OCI-LY7 (cell line): Measurements from ENCODE around the gene ABO. TPM values are rescaled to one million over a fixed set of nuclear protein-coding genes. Genes with fewer than 3 reads are reported as not detected.

Experiments
- BruUV-seq: library from RNA; stranded (reverse); fragments of 400-500 nt; replicated peaks from 2 replicates; lab custom pipeline; 2021; lab: Mats Ljungman, UMichigan
- CTCF ChIA-PET: fragments of 300-600 bp; sonication (Branson Sonifier 250); formaldehyde crosslinking; loops from one replicate; lab custom pipeline; 2022; ENCODE audit warnings: antibody characterized with exemption; ENCODE audit not compliant: unreplicated experiment; lab: Charles Lee
- POLR2A ChIA-PET: fragments of 300-600 bp; sonication (Branson Sonifier 250); formaldehyde crosslinking; loops from one replicate; lab custom pipeline; 2022; ENCODE audit warnings: antibody characterized with exemption; lab: Charles Lee
- DNase-seq: peaks from one replicate; pipeline ENCODE4 v3.0.0-alpha.2; 2015; ENCODE audit warnings: low spot score
- H2AFZ ChIP-seq: fragments of 200-600 bp; sonication (generic), shearing (Covaris generic); 2 replicates; pipeline ENCODE4 v1.6.1; 2014; ENCODE audit warnings: mild to moderate bottlenecking, antibody characterized with exemption, low read length, moderate library complexity
- H3K27ac ChIP-seq: fragments of 200-600 bp; sonication (generic); 2 replicates; pipeline ENCODE4 v1.5.1; 2014; ENCODE audit warnings: mixed run types, low read depth, mild to moderate bottlenecking, moderate library complexity, low read length, inconsistent platforms; ENCODE audit not compliant: poor library complexity, severe bottlenecking
- H3K36me3 ChIP-seq: fragments of 200-600 bp; sonication (generic); 2 replicates; pipeline ENCODE4 v1.6.1; 2014; ENCODE audit warnings: mild to moderate bottlenecking, antibody characterized with exemption, low read length, moderate library complexity, mixed read lengths; ENCODE audit not compliant: insufficient read depth
- H3K4me1 ChIP-seq: fragments of 200-600 bp; sonication (generic); 2 replicates; pipeline ENCODE4 v1.5.1; 2014; ENCODE audit warnings: mild to moderate bottlenecking, low read length; ENCODE audit not compliant: insufficient read depth, poor library complexity, severe bottlenecking
- H3K4me2 ChIP-seq: fragments of 200-600 bp; sonication (generic); 2 replicates; pipeline ENCODE4 v1.6.1; 2014; ENCODE audit warnings: mild to moderate bottlenecking, low read length
- H3K4me3 ChIP-seq: fragments of 200-600 bp; sonication (generic); 2 replicates; pipeline ENCODE4 v1.5.1; 2014; ENCODE audit warnings: mild to moderate bottlenecking, low read depth, low read length; ENCODE audit not compliant: poor library complexity, severe bottlenecking
- H3K79me2 ChIP-seq: fragments of 200-600 bp; sonication (generic); 2 replicates; pipeline ENCODE4 v1.6.1; 2016; ENCODE audit warnings: low read depth, mild to moderate bottlenecking, low read length, moderate library complexity, mixed read lengths; ENCODE audit not compliant: insufficient read depth
- H3K9me2 ChIP-seq: fragments of 200-600 bp; sonication (generic); 2 replicates; pipeline ENCODE4 v1.6.1; 2016; ENCODE audit warnings: mild to moderate bottlenecking, low read length, mixed read lengths; ENCODE audit not compliant: insufficient read depth
- H3K9me3 ChIP-seq: fragments of 200-600 bp; sonication (generic); 2 replicates; pipeline ENCODE4 v1.6.1; 2014; ENCODE audit warnings: mild to moderate bottlenecking, mixed run types, low read length, mixed read lengths
- H4K20me1 ChIP-seq: fragments of 200-600 bp; sonication (generic); 2 replicates; pipeline ENCODE4 v1.6.1; 2014; ENCODE audit warnings: mild to moderate bottlenecking, antibody characterized with exemption, low read length, moderate library complexity, mixed read lengths; ENCODE audit not compliant: insufficient read depth
- CTCF ChIP-seq: fragments of 200-600 bp; sonication (generic); conservative IDR thresholded peaks from 2 replicates; pipeline ENCODE4 v1.5.1; 2014; ENCODE audit warnings: mild to moderate bottlenecking, antibody characterized with exemption, low read length, moderate library complexity, mixed read lengths
- EZH2phosphoT487 ChIP-seq: fragments of 200-600 bp; sonication (generic); IDR thresholded peaks from 2 replicates; pipeline ENCODE4 v1.6.1; 2018; ENCODE audit warnings: low read depth, borderline replicate concordance, mild to moderate bottlenecking, mixed run types, antibody characterized with exemption, low read length, moderate library complexity, mixed read lengths
- intact Hi-C: fragments of 100-400 bp; cut with micrococcal nuclease; formaldehyde crosslinking; loops from one replicate; pipeline ENCODE4 v1.10.0; 2022; ENCODE audit not compliant: unreplicated experiment
- total RNA-seq, 2 experiments: library from RNA; depleted of rRNA in 1 of 2; stranded (reverse); fragments of >200 nt in 1 of 2; shearing (Covaris generic) in 1 of 2; gene quantifications; 2 replicates each; pipeline ENCODE4 v1.2.3, GENCODE V29; 2014 to 2022

The ABO gene
- total RNA-seq, 2 experiments from 2014 or later = not detected

DNA sequence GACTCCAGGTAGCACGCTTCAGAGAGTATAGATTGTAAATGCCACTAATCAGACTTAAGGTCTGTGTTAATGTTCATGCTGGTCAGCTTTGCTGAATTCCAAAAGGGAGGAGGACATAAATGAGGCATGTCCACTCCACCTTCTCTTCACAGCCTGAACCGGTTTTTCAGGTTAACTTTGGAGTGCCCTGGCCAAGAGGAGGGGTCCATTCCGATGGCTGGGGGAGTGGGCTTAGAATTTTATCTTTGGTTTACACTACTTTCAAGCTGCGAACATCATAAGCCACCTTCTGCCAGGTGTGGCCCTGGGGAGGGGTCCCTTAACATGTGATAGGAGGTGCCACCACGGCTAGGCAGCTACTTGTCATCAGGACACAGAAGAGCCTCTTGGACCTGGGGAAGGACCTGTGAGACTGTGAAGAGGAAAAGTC is 24.2 kb downstream of the ABO start:
- no TSS peak for BruUV-seq
- CTCF ChIA-PET = no interaction called here
- H3K9me3 ChIP-seq = no peaks in the 10 kb centered on the region
- no peaks in the 10 kb centered on the region for H3K4me1 ChIP-seq
- H3K79me2 ChIP-seq = no peaks in the 10 kb centered on the region
- no peaks in the 10 kb centered on the region for H4K20me1 ChIP-seq
- POLR2A ChIA-PET = no interaction called here
- no peak for TF ChIP-seq EZH2phosphoT487
- TF ChIP-seq CTCF = no peak
- H3K4me2 ChIP-seq = no peak overlapping the region
- H3K9me2 ChIP-seq = no peaks in the 10 kb centered on the region
- H2AFZ ChIP-seq = no peak overlapping the region
- no peak overlapping the region for H3K27ac ChIP-seq
- no peak for DNase-seq
- intact Hi-C loops = no loop called here
- no peak overlapping the region for H3K4me3 ChIP-seq
- H3K36me3 ChIP-seq = no peaks in the 10 kb centered on the region

- no TSS peak for BruUV-seq
- no peaks in the 10 kb centered on the region for H3K9me3 ChIP-seq
- H4K20me1 ChIP-seq = no peaks in the 10 kb centered on the region
- H3K27ac ChIP-seq = no peak overlapping the region
- H3K9me2 ChIP-seq = no peaks in the 10 kb centered on the region
- DNase-seq = no peak
- no peak for TF ChIP-seq EZH2phosphoT487
- H3K4me3 ChIP-seq = no peak overlapping the region
- no peaks in the 10 kb centered on the region for H3K4me1 ChIP-seq
- H3K36me3 ChIP-seq = no peaks in the 10 kb centered on the region
- intact Hi-C loops = no loop called here
- H3K79me2 ChIP-seq = no peaks in the 10 kb centered on the region
- no peak overlapping the region for H2AFZ ChIP-seq
- ChIA-PET CTCF (no interaction called here), POLR2A (no interaction called here)
- no peak overlapping the region for H3K4me2 ChIP-seq
Observed at GRCh38 chr9:133249337-133249736, 25.7 kb downstream of the ABO start.

DNA sequence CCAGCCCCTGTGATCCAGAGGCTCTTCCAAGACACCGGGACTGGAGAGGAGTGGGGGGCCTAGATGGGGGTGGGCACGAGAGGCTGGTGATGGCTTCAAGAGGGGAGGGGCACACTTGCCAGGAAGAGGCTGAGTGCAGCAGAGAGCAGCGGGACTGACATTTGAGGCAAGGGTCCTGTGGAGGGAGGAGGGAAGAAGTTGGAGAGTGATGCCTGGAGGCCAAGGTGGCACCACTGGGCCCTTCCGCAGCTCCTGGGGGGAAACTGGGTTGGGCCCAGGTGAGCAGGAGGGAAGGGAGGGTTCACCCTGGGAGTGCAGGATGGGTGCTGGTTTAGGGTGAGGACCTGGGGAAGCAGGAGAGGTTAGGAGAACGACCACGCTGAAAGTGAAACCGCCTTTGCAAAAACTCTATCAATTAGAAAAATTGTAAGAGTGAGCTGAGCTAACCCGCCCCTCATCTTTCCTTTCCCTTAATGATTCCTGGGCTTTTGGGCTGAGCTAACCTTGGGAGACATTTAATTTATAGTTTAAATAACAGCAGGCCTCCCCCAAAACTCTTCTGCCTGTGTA is 26.2 kb downstream of the ABO start:
- Histone ChIP-seq H3K4me3 (no peak overlapping the region), H3K9me3 (no peaks in the 10 kb centered on the region), H3K27ac (no peak overlapping the region), H3K4me1 (no peaks in the 10 kb centered on the region), H3K9me2 (no peaks in the 10 kb centered on the region), H3K36me3 (no peaks in the 10 kb centered on the region), H3K4me2 (no peak overlapping the region), H2AFZ (no peak overlapping the region), H3K79me2 (no peaks in the 10 kb centered on the region), H4K20me1 (no peaks in the 10 kb centered on the region)
- ChIA-PET POLR2A (no interaction called here), CTCF (no interaction called here)
- intact Hi-C loops = no loop called here
- DNase-seq = no peak
- no TSS peak for BruUV-seq
- TF ChIP-seq CTCF (no peak), EZH2phosphoT487 (no peak)
